SK-N-SH (cell line): Measurements from ENCODE around the gene RNF180. TPM values are rescaled to one million over a fixed set of nuclear protein-coding genes. Genes with fewer than 3 reads are reported as not detected.

Experiments
- CTCF ChIA-PET: fragments of 300-600, 350-600 bp; formaldehyde crosslinking; extraction: SDS; loops from one replicate; lab custom pipeline; 2021; lab: Yijun Ruan, JAX
- POLR2A ChIA-PET: fragments of 350-600 bp; sonication (Branson Sonifier 250); formaldehyde crosslinking; extraction: SDS; loops from one replicate; lab custom pipeline; 2020; ENCODE audit warnings: antibody characterized with exemption, inconsistent platforms; lab: Yijun Ruan, JAX
- DNase-seq: peaks from one replicate; pipeline ENCODE4 v3.0.0; 2012
- H2AFZ ChIP-seq: fragments of 200-600 bp; sonication (generic); 2 replicates; pipeline ENCODE4 v1.8.1; 2016; ENCODE audit warnings: antibody characterized with exemption, mild to moderate bottlenecking, low read depth
- H3F3A ChIP-seq: fragments of 200-600 bp; sonication (generic); replicated peaks from 2 replicates; pipeline ENCODE3; 2016; ENCODE audit warnings: antibody characterized with exemption, mild to moderate bottlenecking; ENCODE audit not compliant: insufficient read depth
- H3K27ac ChIP-seq, 2 experiments: fragments of 200-500 bp in 1 of 2; fragments of 200-600 bp in 1 of 2; sonication (Bioruptor generic) in 1 of 2; sonication (generic), shearing (Covaris generic) in 1 of 2; 2 replicates each; pipeline versions ENCODE4 v1.5.1 to v1.6.1; 2014 to 2016; ENCODE audit warnings: low read depth in 2 of 2, inconsistent platforms in 1 of 2, low read length in 1 of 2, mild to moderate bottlenecking in 1 of 2, mixed read lengths in 1 of 2
- H3K27me3 ChIP-seq: fragments of 200-600 bp; sonication (generic), shearing (Covaris generic); 2 replicates; pipeline ENCODE4 v1.6.1; 2016; ENCODE audit warnings: mixed run types; ENCODE audit not compliant: insufficient read depth
- H3K36me3 ChIP-seq, 2 experiments: fragments of 200-500 bp in 1 of 2; fragments of 200-600 bp in 1 of 2; sonication (Bioruptor generic) in 1 of 2; sonication (generic) in 1 of 2; replicated peaks in 1 of 2; 2 replicates each; pipeline versions ENCODE3 to v1.5.1; 2014 to 2016; ENCODE audit warnings: low read length in 1 of 2, mild to moderate bottlenecking in 1 of 2; ENCODE audit not compliant: insufficient read depth in 2 of 2, control insufficient read depth in 1 of 2
- H3K4me1 ChIP-seq, 2 experiments: fragments of 200-500 bp in 1 of 2; fragments of 200-600 bp in 1 of 2; sonication (Bioruptor generic) in 1 of 2; sonication (generic), shearing (Covaris generic) in 1 of 2; 2 replicates each; pipeline versions ENCODE4 v1.5.1 to v1.6.1; 2014 to 2016; ENCODE audit warnings: low read depth in 1 of 2, low read length in 1 of 2, mixed run types in 1 of 2; ENCODE audit not compliant: insufficient read depth in 2 of 2, control insufficient read depth in 1 of 2
- H3K4me2 ChIP-seq: fragments of 200-600 bp; sonication (generic), shearing (Covaris generic); 2 replicates; pipeline ENCODE4 v1.6.1; 2017; ENCODE audit warnings: mixed run types
- H3K4me3 ChIP-seq, 2 experiments: fragments of 200-500 bp in 1 of 2; fragments of 200-600 bp in 1 of 2; sonication (Bioruptor generic) in 1 of 2; sonication (generic), shearing (Covaris generic) in 1 of 2; 2 replicates each; pipeline versions ENCODE4 v1.5.1 to v1.8.1; 2014 to 2016; ENCODE audit warnings: low read depth in 2 of 2, inconsistent platforms in 1 of 2, low read length in 1 of 2, mild to moderate bottlenecking in 1 of 2, mixed read lengths in 1 of 2, moderate library complexity in 1 of 2
- H3K79me2 ChIP-seq: fragments of 200-600 bp; sonication (generic); 2 replicates; pipeline ENCODE4 v1.8.1; 2017; ENCODE audit warnings: mild to moderate bottlenecking; ENCODE audit not compliant: insufficient read depth
- H3K9ac ChIP-seq: fragments of 200-600 bp; sonication (generic); 2 replicates; pipeline ENCODE4 v1.6.1; 2017; ENCODE audit warnings: mixed run types
- H3K9me2 ChIP-seq: fragments of 200-600 bp; sonication (generic); 2 replicates; pipeline ENCODE4 v1.6.1; 2017; ENCODE audit warnings: mixed run types
- H3K9me3 ChIP-seq: fragments of 200-600 bp; sonication (generic); 2 replicates; pipeline ENCODE4 v1.6.1; 2017; ENCODE audit warnings: mixed run types, mild to moderate bottlenecking, moderate library complexity
- H4K20me1 ChIP-seq: fragments of 200-600 bp; sonication (generic); 2 replicates; pipeline ENCODE4 v1.6.1; 2017; ENCODE audit warnings: mild to moderate bottlenecking, mixed run types; ENCODE audit not compliant: insufficient read depth
- CHD2 ChIP-seq: fragments of 150-350 bp; IDR thresholded peaks from 2 replicates; pipeline ENCODE4 v1.6.1; 2018; ENCODE audit warnings: low read length; ENCODE audit not compliant: partially characterized antibody
- ELF1 ChIP-seq: IDR thresholded peaks from 2 replicates; pipeline ENCODE4 v1.4.0; 2012
- EZH2phosphoT487 ChIP-seq: fragments of 200-600 bp; sonication (generic); IDR thresholded peaks from 2 replicates; pipeline ENCODE4 v1.6.1; 2017; ENCODE audit warnings: low read depth, mixed run types, mild to moderate bottlenecking, antibody characterized with exemption, moderate library complexity, borderline replicate concordance
- FOSL2 ChIP-seq: IDR thresholded peaks from 2 replicates; pipeline ENCODE4 v1.4.0; 2012; ENCODE audit warnings: low read depth, mild to moderate bottlenecking, moderate library complexity, borderline replicate concordance
- FOXJ3 ChIP-seq: sonication (generic); formaldehyde crosslinking; IDR thresholded peaks from 2 replicates; pipeline ENCODE4 v1.5.1; 2020; ENCODE audit warnings: mild to moderate bottlenecking, missing genetic modification reagents
- FOXM1 ChIP-seq: IDR thresholded peaks from 2 replicates; pipeline ENCODE4 v1.4.0; 2012; ENCODE audit warnings: low read depth, mild to moderate bottlenecking
- GATA2 ChIP-seq: sonication (generic); formaldehyde crosslinking; IDR thresholded peaks from 2 replicates; pipeline ENCODE4 v1.5.0; 2020; ENCODE audit warnings: mild to moderate bottlenecking, missing genetic modification reagents
- JUND ChIP-seq: IDR thresholded peaks from 2 replicates; pipeline ENCODE4 v1.4.0; 2012
- MEF2A ChIP-seq: IDR thresholded peaks from 2 replicates; pipeline ENCODE4 v1.4.0; 2012; ENCODE audit warnings: low read depth, borderline replicate concordance
- MXI1 ChIP-seq: IDR thresholded peaks from 2 replicates; pipeline ENCODE4 v1.6.1; 2012; ENCODE audit warnings: mild to moderate bottlenecking, low read depth, low read length, improper control_type of control experiment
- NRF1 ChIP-seq: IDR thresholded peaks from 2 replicates; pipeline ENCODE4 v1.6.1; 2012; ENCODE audit warnings: low read depth, mild to moderate bottlenecking, low read length
- REST ChIP-seq: IDR thresholded peaks from 2 replicates; pipeline ENCODE4 v1.6.1; 2012; ENCODE audit warnings: mild to moderate bottlenecking, low read depth, low read length, moderate library complexity
- RFX5 ChIP-seq: IDR thresholded peaks from 2 replicates; pipeline ENCODE4 v1.6.1; 2012; ENCODE audit warnings: mild to moderate bottlenecking, improper control_type of control experiment, low read length
- SIN3A ChIP-seq: IDR thresholded peaks from 2 replicates; pipeline ENCODE4 v1.6.1; 2012; ENCODE audit warnings: low read depth, mild to moderate bottlenecking, low read length, moderate library complexity, borderline replicate concordance
- SMC3 ChIP-seq: IDR thresholded peaks from 2 replicates; pipeline ENCODE4 v1.6.1; 2012; ENCODE audit warnings: low read depth, low read length, improper control_type of control experiment
- TAF1 ChIP-seq: IDR thresholded peaks from 2 replicates; pipeline ENCODE4 v1.6.1; 2012; ENCODE audit warnings: low read depth, mild to moderate bottlenecking, low read length, moderate library complexity, borderline replicate concordance
- TCF12 ChIP-seq: IDR thresholded peaks from 2 replicates; pipeline ENCODE4 v1.4.0; 2012
- TEAD4 ChIP-seq: IDR thresholded peaks from 2 replicates; pipeline ENCODE4 v1.4.0; 2012; ENCODE audit warnings: mild to moderate bottlenecking, borderline replicate concordance; ENCODE audit not compliant: insufficient read depth
- USF2 ChIP-seq: fragments of 150-350 bp; IDR thresholded peaks from 2 replicates; pipeline ENCODE4 v1.6.1; 2017; ENCODE audit warnings: antibody characterized with exemption, low read length, low read depth, borderline replicate concordance
- YY1 ChIP-seq: IDR thresholded peaks from 2 replicates; pipeline ENCODE4 v1.4.0; 2012; ENCODE audit warnings: low read depth, mild to moderate bottlenecking
- WGBS: methylation state at CpG from one replicate; pipeline ENCODE4 v1.1.6; 2017; ENCODE audit warnings: low lambda C conversion rate; 5-methylcytosine and 5-hydroxymethylcytosine counted together
- polyA plus RNA-seq, 3 experiments: library from polyadenylated mRNA; depleted of rRNA; stranded (reverse); fragments of >200 nt; gene quantifications; 2 replicates each; pipeline ENCODE4 v1.2.3, GENCODE V29; 2012

The RNF180 gene
- polyA plus RNA-seq, 1 of the 3 experiments (the other 2 are of a cell fraction), result 0.02 TPM

- no peaks in the 10 kb centered on the region for H3K4me1 ChIP-seq
- POLR2A ChIA-PET, result no interaction called here
- no peak for TF ChIP-seq TCF12
- no peaks in the 10 kb centered on the region for H3K36me3 ChIP-seq
- H3K9ac ChIP-seq, result no peak overlapping the region
- no peaks in the 10 kb centered on the region for H3F3A ChIP-seq
- no peak overlapping the region for H3K27ac ChIP-seq
- H3K79me2 ChIP-seq, result no peaks in the 10 kb centered on the region
- no peaks in the 10 kb centered on the region for H3K9me3 ChIP-seq
- no peak for DNase-seq
- H3K4me2 ChIP-seq, result no peak overlapping the region
- H2AFZ ChIP-seq, result no peak overlapping the region
- H3K4me3 ChIP-seq, result no peak overlapping the region
- H3K27me3 ChIP-seq, result no peaks in the 10 kb centered on the region
- CTCF ChIA-PET, result no interaction called here
- whole genome bisulfite sequencing, result 5% methylated on average over 4 of the region's 4 CpGs
- H3K9me2 ChIP-seq, result no peaks in the 10 kb centered on the region
- H4K20me1 ChIP-seq, result no peaks in the 10 kb centered on the region
Observed at GRCh38 chr5:64269164-64269563, 103.5 kb downstream of the RNF180 start.

GRCh38 chr5:64273276-64273675 is 107.6 kb downstream of the RNF180 start:
- no peak overlapping the region for H3K27ac ChIP-seq
- H3F3A ChIP-seq, result no peaks in the 10 kb centered on the region
- H2AFZ ChIP-seq, result no peak overlapping the region
- no peak overlapping the region for H3K4me2 ChIP-seq
- H3K9me2 ChIP-seq, result no peaks in the 10 kb centered on the region
- 0% methylated on average over 1 of the region's 1 CpG for WGBS
- H3K9ac ChIP-seq, result no peak overlapping the region
- H3K36me3 ChIP-seq, result no peaks in the 10 kb centered on the region
- no peak for TF ChIP-seq RFX5
- TF ChIP-seq USF2, result no peak
- no peak for TF ChIP-seq GATA2 (CRISPR knock-in tag)
- no peak for TF ChIP-seq SMC3
- no peak for TF ChIP-seq YY1
- no peak for TF ChIP-seq FOXM1
- no peak for TF ChIP-seq REST
- no peak for TF ChIP-seq SIN3A
- no peak for TF ChIP-seq JUND
- no peak for TF ChIP-seq ELF1
- no peak for TF ChIP-seq CHD2
- no peak for TF ChIP-seq NRF1
- TF ChIP-seq FOSL2, result no peak
- no peak for TF ChIP-seq FOXJ3 (CRISPR knock-in tag)
- no peak for TF ChIP-seq TEAD4
- no peak for TF ChIP-seq MXI1
- no peak for TF ChIP-seq EZH2phosphoT487
- TF ChIP-seq MEF2A, result no peak
- no peak for TF ChIP-seq TAF1
- H3K4me1 ChIP-seq, result no peaks in the 10 kb centered on the region
- no peaks in the 10 kb centered on the region for H3K27me3 ChIP-seq
- no peaks in the 10 kb centered on the region for H4K20me1 ChIP-seq
- H3K79me2 ChIP-seq, result no peaks in the 10 kb centered on the region
- DNase-seq, result no peak
- POLR2A ChIA-PET, result no interaction called here
- CTCF ChIA-PET, result no interaction called here
- no peak overlapping the region for H3K4me3 ChIP-seq
- no peaks in the 10 kb centered on the region for H3K9me3 ChIP-seq
